Lower lobe of right lung (tissue), 2 donors: ENCODE data around the gene PID1. TPM values are rescaled to one million over a fixed set of nuclear protein-coding genes. Genes with fewer than 3 reads are reported as not detected.
A peak's percentile ranks its signal among the peaks of the same experiment; 100 is the strongest.

Experiments
- ATAC-seq, 2 donors: fragments of 200-7000 bp; cut with Tn5 transposase; one replicate each; pipeline ENCODE4 v1.9.1; 2020 to 2022; ENCODE audit warnings: mild to moderate bottlenecking in 2 of 2, moderate library complexity in 2 of 2
- DNase-seq: peaks from one replicate; pipeline ENCODE4 v3.0.0-alpha.2; 2020
- H3K27ac ChIP-seq: fragments of 200-600 bp; one replicate; pipeline ENCODE4 v1.8.0; 2022
- H3K27me3 ChIP-seq: fragments of 200-600 bp; one replicate; pipeline ENCODE4 v1.8.0; 2022; ENCODE audit warnings: low read depth
- H3K36me3 ChIP-seq: fragments of 200-600 bp; one replicate; pipeline ENCODE4 v1.8.0; 2022; ENCODE audit warnings: mild to moderate bottlenecking
- H3K4me1 ChIP-seq: fragments of 200-600 bp; one replicate; pipeline ENCODE4 v1.8.0; 2022
- H3K4me3 ChIP-seq: fragments of 200-600 bp; one replicate; pipeline ENCODE4 v1.8.0; 2022; ENCODE audit warnings: mild to moderate bottlenecking
- H3K9me3 ChIP-seq: fragments of 200-600 bp; one replicate; pipeline ENCODE4 v1.8.0; 2022
- intact Hi-C: fragments of 100-400 bp; cut with DNase I; formaldehyde crosslinking; loops from one replicate; pipeline ENCODE4 v1.11.0; 2022
- total RNA-seq: library from RNA; stranded (reverse); fragmentation: NEBNext Ultra II Directional; extraction: Animal tissue kit (Norgen Biotek cat#: 25700); gene quantifications from one replicate; pipeline ENCODE4 v1.2.1, GENCODE V29; 2021
- TF ChIP-seq, protein P1 (sequence below): fragments of 200-600 bp; IDR thresholded peaks from one replicate; pipeline ENCODE4 v1.8.0; 2022; ENCODE audit warnings: antibody characterized with exemption, mild to moderate bottlenecking
- donor health status: DM: no; HTN: yes; CAD: no; lungs with severe emphysema.

PID1 gene
- total RNA-seq, 1 donor from 2014 or later = 48.0 TPM

DNA sequence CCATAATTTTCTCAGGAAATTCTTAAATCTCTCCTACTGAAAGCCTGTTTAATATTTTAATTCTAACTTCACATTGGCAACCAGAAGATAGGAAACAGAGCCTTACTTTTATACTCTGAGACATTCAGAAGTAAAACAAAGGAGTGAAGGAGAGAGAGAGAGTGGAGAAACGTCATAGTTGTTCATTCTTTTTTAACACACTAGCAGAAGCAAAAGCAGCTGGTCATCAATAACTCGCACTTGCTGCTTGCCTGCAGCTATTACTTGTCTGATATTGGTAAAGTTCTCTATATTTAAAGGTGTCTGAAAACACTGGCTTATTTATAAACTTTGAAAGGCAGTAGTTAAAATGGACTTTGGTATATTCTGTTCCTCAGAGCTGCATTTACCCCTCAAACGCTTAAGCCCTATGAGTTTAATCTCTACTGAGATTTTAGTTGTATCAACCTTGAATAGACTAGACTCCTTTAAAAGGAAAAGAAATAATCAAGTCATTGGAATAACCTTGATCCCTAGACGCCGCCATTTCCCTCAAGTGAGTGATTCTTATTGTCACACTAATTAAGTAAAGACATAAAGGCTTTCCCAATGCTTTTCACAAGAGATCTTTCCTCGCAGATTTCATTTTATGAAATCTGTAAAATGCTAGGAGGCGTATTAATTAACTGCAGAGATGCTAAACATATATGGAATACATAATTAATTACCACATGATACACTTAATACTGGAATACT lies 182.0 kb downstream of the PID1 start:
- H3K36me3 ChIP-seq = no peaks in the 10 kb centered on the region
- ATAC-seq (no peak), DNase-seq (no peak)
- H3K27ac ChIP-seq = no peak overlapping the region
- intact Hi-C loops = no loop called here
- no peak overlapping the region for H3K4me3 ChIP-seq
- H3K9me3 ChIP-seq = no peaks in the 10 kb centered on the region
- TF ChIP-seq, protein P1, sequence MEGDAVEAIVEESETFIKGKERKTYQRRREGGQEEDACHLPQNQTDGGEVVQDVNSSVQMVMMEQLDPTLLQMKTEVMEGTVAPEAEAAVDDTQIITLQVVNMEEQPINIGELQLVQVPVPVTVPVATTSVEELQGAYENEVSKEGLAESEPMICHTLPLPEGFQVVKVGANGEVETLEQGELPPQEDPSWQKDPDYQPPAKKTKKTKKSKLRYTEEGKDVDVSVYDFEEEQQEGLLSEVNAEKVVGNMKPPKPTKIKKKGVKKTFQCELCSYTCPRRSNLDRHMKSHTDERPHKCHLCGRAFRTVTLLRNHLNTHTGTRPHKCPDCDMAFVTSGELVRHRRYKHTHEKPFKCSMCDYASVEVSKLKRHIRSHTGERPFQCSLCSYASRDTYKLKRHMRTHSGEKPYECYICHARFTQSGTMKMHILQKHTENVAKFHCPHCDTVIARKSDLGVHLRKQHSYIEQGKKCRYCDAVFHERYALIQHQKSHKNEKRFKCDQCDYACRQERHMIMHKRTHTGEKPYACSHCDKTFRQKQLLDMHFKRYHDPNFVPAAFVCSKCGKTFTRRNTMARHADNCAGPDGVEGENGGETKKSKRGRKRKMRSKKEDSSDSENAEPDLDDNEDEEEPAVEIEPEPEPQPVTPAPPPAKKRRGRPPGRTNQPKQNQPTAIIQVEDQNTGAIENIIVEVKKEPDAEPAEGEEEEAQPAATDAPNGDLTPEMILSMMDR = no peak
- H3K27me3 ChIP-seq = no peaks in the 10 kb centered on the region
- H3K4me1 ChIP-seq = peaks cover 8% of the 10 kb centered on the region

DNA sequence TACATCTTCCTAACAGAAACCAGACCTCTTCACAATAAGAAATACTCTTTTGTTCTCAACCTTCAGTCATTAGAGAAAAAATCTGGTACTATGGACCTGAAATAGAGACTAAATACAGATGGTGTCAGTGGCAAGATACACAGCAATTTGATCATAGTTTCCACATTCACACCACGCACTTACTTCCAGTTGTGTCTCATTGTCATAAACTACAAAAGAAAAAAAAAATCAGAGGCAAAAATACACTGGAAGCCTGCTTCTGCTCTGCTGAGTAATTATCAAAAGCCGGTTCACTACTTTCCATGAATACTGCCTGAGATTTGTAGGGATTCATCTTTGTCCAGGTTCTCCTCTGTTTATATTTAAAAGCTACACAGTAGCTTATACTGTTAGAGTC lies 182.6 kb downstream of the PID1 start:
- H3K4me1 ChIP-seq = peaks cover 8% of the 10 kb centered on the region
- no peaks in the 10 kb centered on the region for H3K36me3 ChIP-seq
- DNase-seq = no peak
- no peaks in the 10 kb centered on the region for H3K27me3 ChIP-seq
- no peak for ATAC-seq
- intact Hi-C loops = no loop called here
- H3K4me3 ChIP-seq = no peak overlapping the region
- H3K9me3 ChIP-seq = no peaks in the 10 kb centered on the region
- H3K27ac ChIP-seq = no peak overlapping the region
- TF ChIP-seq, protein P1 = no peak

DNA sequence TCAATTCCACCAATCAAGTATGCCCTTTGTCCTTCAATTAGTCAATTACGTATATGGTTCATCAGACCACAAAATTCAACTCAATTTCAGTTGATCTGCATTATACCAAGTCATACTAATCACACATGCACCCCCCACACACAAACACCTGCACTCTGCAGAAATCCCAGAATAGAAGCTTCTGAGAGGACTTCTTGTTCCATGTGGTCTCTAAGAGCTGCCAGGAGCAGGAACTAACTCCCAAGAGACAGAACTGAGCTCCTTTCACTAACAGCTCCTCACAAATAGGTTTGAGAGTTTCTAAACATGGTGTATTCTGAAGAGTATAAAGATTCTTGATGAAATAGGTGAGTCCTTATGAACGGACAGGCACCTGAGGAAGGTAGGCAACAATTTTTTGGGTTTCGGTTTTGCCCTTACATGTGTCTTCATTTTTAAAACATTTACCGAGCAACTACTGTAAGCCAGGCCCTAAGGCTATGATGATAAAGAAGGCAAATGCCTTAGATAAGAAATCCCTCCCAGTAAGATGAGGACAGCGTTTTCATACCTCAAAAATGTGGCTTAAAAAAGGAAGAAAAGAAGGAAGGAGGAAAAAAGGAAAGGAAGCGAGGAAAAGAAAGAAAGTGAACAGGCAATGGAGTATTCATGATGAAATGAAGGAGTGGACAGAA lies 183.1 kb downstream of the PID1 start:
- Histone ChIP-seq H3K9me3 (no peaks in the 10 kb centered on the region), H3K4me3 (no peak overlapping the region), H3K4me1 (peaks cover 8% of the 10 kb centered on the region), H3K27ac (no peak overlapping the region), H3K27me3 (no peaks in the 10 kb centered on the region), H3K36me3 (no peaks in the 10 kb centered on the region)
- DNase-seq (no peak), ATAC-seq (peak in 1 of 2 donors; percentile 31)
- TF ChIP-seq, protein P1 = no peak
- intact Hi-C loops = no loop called here

DNA sequence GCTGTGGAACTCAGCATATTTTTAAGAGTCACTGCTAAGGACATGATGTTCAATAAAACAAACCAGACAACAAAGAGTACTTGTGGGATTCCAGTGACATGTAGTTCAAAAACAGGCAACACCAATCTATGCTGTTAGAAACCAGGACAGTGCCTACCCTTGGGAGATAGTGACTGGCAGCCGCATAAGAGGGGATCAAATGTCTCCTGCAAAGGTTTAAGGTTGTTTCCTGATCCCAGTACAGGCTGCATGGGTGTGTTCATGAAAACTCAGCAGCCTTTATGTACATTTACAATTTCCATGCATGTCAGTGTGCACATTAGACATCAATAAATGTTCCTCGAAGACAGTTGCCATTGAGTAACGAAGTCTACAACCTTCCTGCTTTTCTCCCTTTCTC lies 183.8 kb downstream of the PID1 start:
- intact Hi-C loops = no loop called here
- H3K27me3 ChIP-seq = no peaks in the 10 kb centered on the region
- no peaks in the 10 kb centered on the region for H3K36me3 ChIP-seq
- DNase-seq = no peak
- TF ChIP-seq, protein P1 = no peak
- peaks cover 8% of the 10 kb centered on the region for H3K4me1 ChIP-seq
- H3K27ac ChIP-seq = no peak overlapping the region
- ATAC-seq = no peak
- H3K9me3 ChIP-seq = no peaks in the 10 kb centered on the region
- H3K4me3 ChIP-seq = no peak overlapping the region

DNA sequence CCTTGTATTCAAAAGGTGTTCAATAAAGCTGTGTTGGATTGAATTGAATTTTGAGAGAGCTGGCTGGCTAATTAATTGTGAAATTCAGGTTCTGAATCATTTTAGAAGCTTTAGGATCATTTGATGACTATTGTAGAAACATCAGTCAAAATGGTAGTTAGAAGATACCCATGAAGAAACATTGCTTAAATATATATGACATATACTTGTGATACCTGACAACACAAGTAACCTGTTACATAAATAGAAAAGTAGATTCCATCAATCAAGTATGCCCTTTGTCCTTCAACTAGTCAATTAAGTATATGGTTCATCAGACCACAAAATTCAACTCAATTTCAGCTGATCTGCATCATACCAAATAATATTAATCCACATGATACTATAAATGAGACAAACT lies 185.6 kb downstream of the PID1 start:
- ATAC-seq (no peak), DNase-seq (no peak)
- no peaks in the 10 kb centered on the region for H3K9me3 ChIP-seq
- peaks cover 8% of the 10 kb centered on the region for H3K4me1 ChIP-seq
- no peaks in the 10 kb centered on the region for H3K36me3 ChIP-seq
- H3K4me3 ChIP-seq = no peak overlapping the region
- intact Hi-C loops = no loop called here
- no peaks in the 10 kb centered on the region for H3K27me3 ChIP-seq
- TF ChIP-seq, protein P1 = no peak
- no peak overlapping the region for H3K27ac ChIP-seq
